Activated CD4-positive, alpha-beta T cell treated with anti-CD3 and anti-CD28 coated beads for 48 hours (primary cell): ENCODE measurements around the gene DBR1.

Experiments used
- DNase-seq: peaks from one replicate; pipeline ENCODE4 v3.0.0-alpha.2; 2020

Gene DBR1

DNA sequence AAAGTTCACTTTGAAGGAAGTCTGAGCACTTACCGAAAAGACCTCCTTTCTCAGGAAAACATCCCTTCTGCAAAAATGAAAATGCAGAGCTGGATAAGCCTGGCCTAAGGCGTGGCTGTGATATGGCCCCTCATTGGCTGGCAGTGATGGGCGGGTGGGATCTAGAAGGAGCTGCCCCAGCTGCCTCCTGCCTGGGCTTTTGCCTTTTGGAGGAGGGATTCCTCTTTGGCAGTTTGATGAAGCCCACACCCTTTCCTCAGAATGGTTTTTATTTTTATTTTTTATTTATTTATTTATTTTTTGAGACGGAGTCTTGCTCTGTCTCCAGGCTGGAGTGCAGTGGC, 55.3 kb downstream of the DBR1 start:
- DNase-seq, result no peak

- peak; percentile 74 for DNase-seq
Observed at GRCh38 chr3:138118612-138119422, 55.9 kb downstream of the DBR1 start.

DNA sequence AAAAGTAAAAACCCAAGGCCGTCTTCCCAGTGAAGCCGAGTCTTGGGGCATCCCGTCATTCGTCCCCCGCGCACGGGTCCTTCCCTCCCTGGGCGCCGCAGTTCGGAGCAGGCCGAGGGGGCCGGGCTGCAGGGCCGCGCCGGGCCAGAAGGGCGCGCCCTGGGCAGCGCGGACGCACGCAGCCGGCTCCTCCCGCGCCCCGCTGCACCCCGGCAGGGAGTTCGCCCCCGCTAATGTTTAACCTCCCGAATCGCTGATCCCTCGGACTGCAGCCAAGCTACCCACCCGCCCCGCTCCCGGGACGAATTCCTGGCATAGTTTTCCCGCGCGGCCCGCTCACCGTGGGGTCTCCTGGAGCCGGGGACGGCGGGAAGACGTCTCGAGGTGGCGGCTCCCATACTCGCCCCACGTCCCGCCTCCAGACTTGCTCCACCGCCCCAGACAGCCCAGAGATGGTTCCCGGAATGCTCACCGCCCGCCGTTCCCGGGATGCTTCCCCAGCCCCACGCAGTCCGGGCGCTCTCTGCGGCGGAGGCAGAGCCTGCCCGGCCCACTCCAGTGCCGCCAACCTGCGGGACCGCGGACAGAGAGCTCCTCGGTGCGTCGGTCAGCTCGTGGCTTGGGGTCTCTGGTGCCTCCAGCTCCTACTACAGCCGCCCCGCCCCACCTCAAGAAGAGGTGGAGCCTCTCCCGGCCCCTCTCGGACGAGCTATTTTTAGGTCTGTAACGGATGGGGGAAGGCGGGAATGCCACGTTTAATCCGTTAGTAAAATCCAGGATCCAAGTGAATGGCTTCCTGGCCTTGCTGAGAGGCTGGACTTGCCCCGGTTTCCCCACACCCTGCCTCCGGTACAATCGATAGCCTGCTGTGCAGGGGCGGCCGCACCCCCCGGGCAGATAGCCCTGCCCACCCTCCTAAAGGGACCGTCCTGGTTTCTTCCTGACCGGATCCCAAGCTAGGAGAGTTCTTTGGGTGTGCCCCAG, 59.4 kb downstream of the DBR1 start, which contains the start of gene DZIP1L:
DZIP1L (minus strand) TSS at position 621 of the 984 bp plus-strand sequence. CDS start 11,637 bp downstream, outside the sequence.
- DNase-seq, result peak; percentile 44

GRCh38 chr3:138114431-138114918, 60.2 kb downstream of the DBR1 start:
- no peak for DNase-seq

DNA sequence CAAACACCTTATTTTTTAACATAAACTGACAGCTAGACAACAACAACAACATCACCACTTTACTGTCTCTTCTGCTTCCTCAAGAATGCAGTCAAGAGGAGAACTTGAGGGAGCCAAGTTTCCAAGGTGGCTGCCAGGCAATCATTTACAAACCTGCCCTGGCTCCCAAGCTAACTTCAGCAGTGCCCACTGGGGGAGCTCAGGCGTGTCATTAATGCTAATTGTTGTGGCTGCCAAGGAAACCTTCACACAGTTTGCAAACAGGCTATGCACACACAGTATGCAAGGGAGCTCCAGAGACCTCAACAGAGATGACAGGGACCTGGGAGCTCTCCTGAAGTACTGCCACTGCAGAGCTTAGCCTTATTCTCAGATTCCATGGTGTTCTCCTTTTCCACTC, 61.4 kb downstream of the DBR1 start:
- DNase-seq, result no peak

GRCh38 chr3:138112362-138112761, 62.4 kb downstream of the DBR1 start:
- DNase-seq, result no peak
